HepG2 (cell line): ENCODE data around the gene RFTN1. TPM values are rescaled to one million over a fixed set of nuclear protein-coding genes. Genes with fewer than 3 reads are reported as not detected.

ENCODE experiments used
- ATAC-seq: fragments of 200-7000 bp; cut with Tn5 transposase; 3 replicates; pipeline ENCODE4 v1.9.1; 2020; ENCODE audit warnings: mild to moderate bottlenecking, moderate library complexity
- BruUV-seq: library from RNA; stranded (reverse); fragments of 400-500 nt; replicated peaks from 2 replicates; lab custom pipeline; 2021; lab: Mats Ljungman, UMichigan
- CTCF ChIA-PET: fragments of 300-600 bp; formaldehyde crosslinking; extraction: SDS; loops from one replicate; lab custom pipeline; 2021; ENCODE audit warnings: low total read pairs, inconsistent platforms, low intra/inter-chr PET ratio; lab: Yijun Ruan, JAX
- POLR2A ChIA-PET: fragments of 350-600 bp; sonication (Branson Sonifier 250); formaldehyde crosslinking; loops from one replicate; lab custom pipeline; 2020; ENCODE audit warnings: antibody characterized with exemption, inconsistent platforms; lab: Yijun Ruan, JAX
- DNase-seq: peaks from one replicate; pipeline ENCODE4 v3.0.0-alpha.2; 2015; ENCODE audit warnings: low spot score
- FAIRE-seq: peaks from 3 replicates; lab custom pipeline; 2011; peaks lifted over from hg19 to GRCh38; lab: Jason Lieb, UNC
- H2AFZ ChIP-seq: one replicate; pipeline ENCODE4 v1.6.1; 2011; ENCODE audit warnings: low read length, inconsistent platforms
- H3K27ac ChIP-seq: fragments of 300-600 bp; 3 replicates; pipeline ENCODE4 v1.8.0; 2011; ENCODE audit warnings: mixed run types, mild to moderate bottlenecking, mixed read lengths, low read length, inconsistent platforms; ENCODE audit not compliant: insufficient read depth; ENCODE audit errors: extremely low read length
- H3K27me3 ChIP-seq, 2 experiments: fragments of 200-600 bp in 1 of 2; 2 replicates in 1 of 2; 3 replicates in 1 of 2; pipeline versions ENCODE4 v1.6.0 to v1.8.0; 2011; ENCODE audit warnings: low read length in 2 of 2, mild to moderate bottlenecking in 2 of 2, moderate library complexity in 2 of 2, inconsistent platforms in 1 of 2; ENCODE audit not compliant: insufficient read depth in 2 of 2, control insufficient read depth in 1 of 2
- H3K36me3 ChIP-seq, 2 experiments: fragments of 200-600 bp in 1 of 2; replicated peaks in 1 of 2; 2 replicates in 1 of 2; 3 replicates in 1 of 2; pipeline versions ENCODE4 v1.5.1 to v1.8.0; 2011; ENCODE audit warnings: low read length in 2 of 2, inconsistent platforms in 1 of 2; ENCODE audit not compliant: insufficient read depth in 2 of 2, control insufficient read depth in 1 of 2
- H3K4me1 ChIP-seq: 2 replicates; pipeline ENCODE4 v1.5.1; 2012; ENCODE audit warnings: low read length, inconsistent platforms; ENCODE audit not compliant: insufficient read depth
- H3K4me2 ChIP-seq: 2 replicates; pipeline ENCODE4 v1.6.0; 2011; ENCODE audit warnings: low read depth, low read length, inconsistent platforms
- H3K4me3 ChIP-seq, 3 experiments: fragments of 200-600 bp in 1 of 3; sonication (generic), shearing (Covaris generic) in 1 of 3; replicated peaks in 1 of 3; 2 replicates each; pipeline ENCODE4 v1.5.1; 2011 to 2016; ENCODE audit warnings: low read length in 3 of 3, inconsistent platforms in 2 of 3, low read depth in 2 of 3, mild to moderate bottlenecking in 2 of 3, control low read depth in 1 of 3, mixed read lengths in 1 of 3; ENCODE audit not compliant: insufficient read depth in 1 of 3
- H3K79me2 ChIP-seq: one replicate; pipeline ENCODE4 v1.6.1; 2011; ENCODE audit warnings: low read length, inconsistent platforms; ENCODE audit not compliant: insufficient read depth
- H3K9ac ChIP-seq: 2 replicates; pipeline ENCODE4 v1.6.0; 2011; ENCODE audit warnings: mild to moderate bottlenecking, low read depth, low read length, inconsistent platforms; ENCODE audit not compliant: insufficient read depth
- H3K9me3 ChIP-seq: 2 replicates; pipeline ENCODE4 v1.5.1; 2012; ENCODE audit warnings: mild to moderate bottlenecking, low read length
- H4K20me1 ChIP-seq: 2 replicates; pipeline ENCODE4 v1.6.0; 2011; ENCODE audit warnings: inconsistent platforms, mild to moderate bottlenecking, low read length, moderate library complexity; ENCODE audit not compliant: insufficient read depth
- CCAR2 ChIP-seq: fragments of 200-400 bp; formaldehyde crosslinking; optimal IDR thresholded peaks from 2 replicates; pipeline ENCODE3; 2018; ENCODE audit warnings: low read depth, mild to moderate bottlenecking, low read length, moderate library complexity
- CREM ChIP-seq, 2 experiments: sonication (generic) in 1 of 2; formaldehyde crosslinking in 1 of 2; IDR thresholded peaks; 2 replicates each; pipeline versions ENCODE4 v1.4.0 to v1.6.1; 2016 to 2020; ENCODE audit warnings: antibody characterized with exemption in 1 of 2, mild to moderate bottlenecking in 1 of 2, missing genetic modification reagents in 1 of 2
- ELF1 ChIP-seq: sonication (generic); formaldehyde crosslinking; IDR thresholded peaks from 2 replicates; pipeline ENCODE4 v1.4.0; 2020; ENCODE audit warnings: missing genetic modification reagents
- KLF15 ChIP-seq: sonication (generic); formaldehyde crosslinking; IDR thresholded peaks from 2 replicates; pipeline ENCODE4 v1.8.1; 2023; ENCODE audit warnings: borderline replicate concordance, mild to moderate bottlenecking, inconsistent platforms, missing genetic modification reagents, mixed read lengths
- MAX ChIP-seq: IDR thresholded peaks from 2 replicates; pipeline ENCODE4 v1.6.1; 2012; ENCODE audit warnings: inconsistent platforms
- MED1 ChIP-seq: sonication (generic); formaldehyde crosslinking; IDR thresholded peaks from 2 replicates; pipeline ENCODE4 v1.4.0; 2020; ENCODE audit warnings: missing genetic modification reagents
- NCOA5 ChIP-seq: sonication (generic); formaldehyde crosslinking; IDR thresholded peaks from 2 replicates; pipeline ENCODE4 v1.4.0; 2020; ENCODE audit warnings: missing genetic modification reagents
- PREB ChIP-seq: sonication (generic); formaldehyde crosslinking; IDR thresholded peaks from 2 replicates; pipeline ENCODE4 v1.4.0; 2020; ENCODE audit warnings: missing genetic modification reagents
- RBAK ChIP-seq: sonication (generic); formaldehyde crosslinking; IDR thresholded peaks from 2 replicates; pipeline ENCODE4 v1.5.1; 2020; ENCODE audit warnings: mild to moderate bottlenecking, missing genetic modification reagents
- SIN3A ChIP-seq: IDR thresholded peaks from 2 replicates; pipeline ENCODE4 v1.6.1; 2011; ENCODE audit warnings: low read depth, mild to moderate bottlenecking, control low read depth, low read length, borderline replicate concordance
- TOPORS ChIP-seq: sonication (generic); formaldehyde crosslinking; IDR thresholded peaks from 2 replicates; pipeline ENCODE4 v1.8.0; 2023; ENCODE audit warnings: mild to moderate bottlenecking, missing genetic modification reagents
- YEATS4 ChIP-seq: sonication (generic); formaldehyde crosslinking; IDR thresholded peaks from 2 replicates; pipeline ENCODE4 v1.4.0; 2020; ENCODE audit warnings: missing genetic modification reagents, borderline replicate concordance
- ZFP62 ChIP-seq: sonication (generic); formaldehyde crosslinking; IDR thresholded peaks from 2 replicates; pipeline ENCODE4 v1.4.0; 2020; ENCODE audit warnings: missing genetic modification reagents
- ZNF138 ChIP-seq: sonication (generic); formaldehyde crosslinking; IDR thresholded peaks from 2 replicates; pipeline ENCODE4 v1.5.0; 2020; ENCODE audit warnings: mild to moderate bottlenecking, low read depth, missing genetic modification reagents
- ZNF235 ChIP-seq: sonication (generic); formaldehyde crosslinking; IDR thresholded peaks from 2 replicates; pipeline ENCODE4 v1.8.1; 2023; ENCODE audit warnings: mild to moderate bottlenecking, missing genetic modification reagents, borderline replicate concordance
- ZNF282 ChIP-seq: fragments of 450-650 bp; IDR thresholded peaks from 2 replicates; pipeline ENCODE4 v1.6.1; 2018; ENCODE audit not compliant: partially characterized antibody
- ZNF660 ChIP-seq: sonication (generic); formaldehyde crosslinking; IDR thresholded peaks from 2 replicates; pipeline ENCODE4 v1.5.1; 2020; ENCODE audit warnings: mild to moderate bottlenecking, low read depth, missing genetic modification reagents, borderline replicate concordance
- ZNF800 ChIP-seq: sonication (generic); formaldehyde crosslinking; IDR thresholded peaks from 2 replicates; pipeline ENCODE4 v1.4.0; 2020; ENCODE audit warnings: missing genetic modification reagents
- ZZZ3 ChIP-seq: sonication (generic); formaldehyde crosslinking; IDR thresholded peaks from 2 replicates; pipeline ENCODE4 v1.4.0; 2020; ENCODE audit warnings: missing genetic modification reagents, mild to moderate bottlenecking, borderline replicate concordance
- WGBS: methylation state at CpG from one replicate; pipeline ENCODE4 v1.1.6; 2017; ENCODE audit warnings: low lambda C conversion rate; 5-methylcytosine and 5-hydroxymethylcytosine counted together
- in situ Hi-C: cut with HindIII; loops from 2 replicates; pipeline ENCODE4 v1.10.0; 2017; ENCODE audit warnings: low pct_unique_long_range_greater_than_20kb; ENCODE audit not compliant: extremely low pct_ligation_motif_present
- intact Hi-C: fragments of 100-400 bp; cut with micrococcal nuclease; formaldehyde crosslinking; loops from one replicate; pipeline ENCODE4 v1.10.0; 2022; ENCODE audit not compliant: unreplicated experiment
- polyA plus RNA-seq, 8 experiments: library from polyadenylated mRNA; depleted of rRNA in 3 of 8; stranded (reverse) in 7 of 8; unstranded in 1 of 8; fragments of >200 nt; fragmentation: Illumina TruSeq in 4 of 8; extraction: Trizol in 4 of 8; gene quantifications; 2 replicates each; pipeline versions ENCODE4 v1.2.1 to v1.2.3, GENCODE V29; 2011 to 2016; ENCODE audit warnings: low read depth in 4 of 8, missing spikeins in 1 of 8, mixed read lengths in 1 of 8; ENCODE audit not compliant: insufficient read depth in 1 of 8
- total RNA-seq, 5 experiments: library from RNA; depleted of rRNA; stranded (reverse); fragments of >200 nt; fragmentation: Illumina TruSeq; extraction: Trizol; gene quantifications; 2 replicates each; pipeline ENCODE4 v1.2.3, GENCODE V29; 2016; ENCODE audit warnings: low read depth in 1 of 5
- TF ChIP-seq, protein P1 (sequence below): IDR thresholded peaks from 2 replicates; pipeline ENCODE4 v1.6.1; 2016
- TF ChIP-seq, protein P2 (sequence below): sonication (generic); formaldehyde crosslinking; IDR thresholded peaks from 2 replicates; pipeline ENCODE4 v1.8.1; 2023; ENCODE audit warnings: mild to moderate bottlenecking, missing genetic modification reagents, borderline replicate concordance

RFTN1 gene
- total and polyA plus RNA-seq, 2 of the 13 experiments (the other 11 are each of a cell fraction or from before 2014, with no cell fraction given), result not detected

DNA sequence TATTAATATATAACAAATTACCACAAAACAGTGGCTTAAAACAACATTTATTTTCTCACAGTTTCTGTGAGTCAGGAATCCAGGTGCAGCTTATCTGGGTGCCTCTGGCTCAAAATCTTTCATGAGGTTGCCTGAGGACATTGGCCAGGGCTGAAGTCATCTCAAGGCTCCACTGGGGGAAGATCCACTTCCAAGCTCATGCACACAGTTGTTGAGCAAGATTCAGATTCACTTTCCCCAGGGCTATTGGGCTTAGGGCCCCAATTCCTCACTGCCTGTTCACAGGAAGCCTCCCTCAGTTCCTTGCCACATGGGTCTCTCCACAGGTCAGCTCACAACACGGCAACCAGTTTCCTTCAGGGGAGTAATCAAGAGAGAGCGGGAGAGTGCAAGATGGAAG, 35.0 kb downstream of the RFTN1 start (continued):
- TF ChIP-seq ZNF800 (CRISPR knock-in tag) (no peak), MED1 (CRISPR knock-in tag) (no peak), ZNF235 (CRISPR knock-in tag) (no peak), NCOA5 (CRISPR knock-in tag) (no peak), ZNF138 (CRISPR knock-in tag) (no peak)

DNA sequence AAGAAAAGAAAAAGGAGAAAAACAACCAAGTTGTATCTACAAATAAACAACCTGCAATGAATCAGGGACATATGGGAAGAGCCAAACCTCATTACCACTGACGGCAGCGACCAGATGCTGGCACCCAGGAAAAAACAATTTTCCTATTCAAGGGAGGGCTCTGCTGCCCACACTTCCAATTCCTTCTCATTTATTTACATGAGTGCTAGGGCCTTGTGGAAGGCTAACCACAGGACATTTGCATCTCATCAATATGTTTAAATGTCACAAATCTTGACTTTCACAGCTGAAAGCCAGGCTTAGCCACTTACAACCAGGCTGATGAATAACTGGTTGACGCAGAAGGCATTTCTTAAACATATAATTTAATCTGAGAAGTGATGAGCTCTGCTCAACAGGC, 36.0 kb downstream of the RFTN1 start:
- no TSS peak for BruUV-seq
- Histone ChIP-seq H3K36me3 (no peaks in the 10 kb centered on the region), H3K27ac (no peak overlapping the region), H3K27me3 (peaks cover 0 to 3% of the 10 kb centered on the region in 2 experiments; a peak in 1 of 5 replicates), H3K79me2 (no peaks in the 10 kb centered on the region), H4K20me1 (no peaks in the 10 kb centered on the region), H3K4me3 (no peak overlapping the region), H3K4me1 (no peaks in the 10 kb centered on the region), H3K4me2 (no peak overlapping the region), H2AFZ (no peak overlapping the region), H3K9me3 (no peaks in the 10 kb centered on the region), H3K9ac (no peak overlapping the region)
- ATAC-seq, result no peak
- FAIRE-seq, result no peak
- in situ Hi-C loops, result no loop called here
- CTCF ChIA-PET, result no interaction called here
- intact Hi-C loops, result no loop called here
- POLR2A ChIA-PET, result no interaction called here
- WGBS, result 20% methylated on average over 3 of the region's 3 CpGs
- no peak for DNase-seq
- TF ChIP-seq ZZZ3 (CRISPR knock-in tag), result no peak
- no peak for TF ChIP-seq ZNF660 (CRISPR knock-in tag)
- TF ChIP-seq CREM (IDR thresholded peaks at IDR 0.05), result no peak
- TF ChIP-seq CREM (CRISPR knock-in tag; IDR thresholded peaks at IDR 0.05), result no peak
- no peak for TF ChIP-seq SIN3A
- no peak for TF ChIP-seq MAX
- no peak for TF ChIP-seq PREB
- TF ChIP-seq ZFP62 (CRISPR knock-in tag), result no peak
- TF ChIP-seq RBAK (CRISPR knock-in tag), result no peak
- no peak for TF ChIP-seq TOPORS (CRISPR knock-in tag)
- TF ChIP-seq ELF1 (CRISPR knock-in tag), result no peak
- TF ChIP-seq, protein P1, sequence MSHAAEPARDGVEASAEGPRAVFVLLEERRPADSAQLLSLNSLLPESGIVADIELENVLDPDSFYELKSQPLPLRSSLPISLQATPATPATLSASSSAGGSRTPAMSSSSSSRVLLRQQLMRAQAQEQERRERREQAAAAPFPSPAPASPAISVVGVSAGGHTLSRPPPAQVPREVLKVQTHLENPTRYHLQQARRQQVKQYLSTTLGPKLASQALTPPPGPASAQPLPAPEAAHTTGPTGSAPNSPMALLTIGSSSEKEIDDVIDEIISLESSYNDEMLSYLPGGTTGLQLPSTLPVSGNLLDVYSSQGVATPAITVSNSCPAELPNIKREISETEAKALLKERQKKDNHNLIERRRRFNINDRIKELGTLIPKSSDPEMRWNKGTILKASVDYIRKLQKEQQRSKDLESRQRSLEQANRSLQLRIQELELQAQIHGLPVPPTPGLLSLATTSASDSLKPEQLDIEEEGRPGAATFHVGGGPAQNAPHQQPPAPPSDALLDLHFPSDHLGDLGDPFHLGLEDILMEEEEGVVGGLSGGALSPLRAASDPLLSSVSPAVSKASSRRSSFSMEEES (CRISPR knock-in tag), result no peak
- TF ChIP-seq YEATS4, result no peak
- TF ChIP-seq ZNF282, result no peak
- TF ChIP-seq KLF15 (CRISPR knock-in tag), result no peak
- TF ChIP-seq, protein P2, sequence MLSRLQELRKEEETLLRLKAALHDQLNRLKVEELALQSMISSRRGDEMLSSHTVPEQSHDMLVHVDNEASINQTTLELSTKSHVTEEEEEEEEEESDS (CRISPR knock-in tag), result no peak
- no peak for TF ChIP-seq CCAR2
